ENCODE data around the gene DNAH6.

DNA sequence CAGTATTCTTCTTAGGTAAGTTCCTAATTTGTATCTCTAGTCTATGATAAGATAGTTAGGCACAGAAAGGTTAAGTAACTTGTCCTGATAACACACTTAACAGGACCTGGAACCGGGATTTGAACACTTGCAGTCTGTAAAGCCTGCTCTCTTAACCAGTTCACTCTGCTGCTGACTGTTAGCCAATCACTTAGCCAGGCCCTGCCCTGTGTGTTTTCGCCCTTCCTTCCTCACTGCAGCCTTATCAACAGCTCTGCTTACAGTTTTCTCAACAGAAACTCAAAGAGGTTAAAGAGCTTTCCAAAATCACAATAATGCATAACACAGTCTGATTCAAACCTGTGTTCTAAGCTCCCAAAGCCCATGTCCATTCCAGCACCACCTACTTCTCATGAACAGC is 212.9 kb downstream of the DNAH6 start:
- TF ChIP-seq, protein P1, sequence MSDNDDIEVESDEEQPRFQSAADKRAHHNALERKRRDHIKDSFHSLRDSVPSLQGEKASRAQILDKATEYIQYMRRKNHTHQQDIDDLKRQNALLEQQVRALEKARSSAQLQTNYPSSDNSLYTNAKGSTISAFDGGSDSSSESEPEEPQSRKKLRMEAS (CRISPR knock-in tag; IDR thresholded peaks at IDR 0.05) = no peak
- TF ChIP-seq NFYB (CRISPR knock-in tag; conservative IDR thresholded peaks at IDR 0.05; ENCODE audit: low read depth) (no peak), JUN (CRISPR knock-in tag; IDR thresholded peaks at IDR 0.05) (no peak), KAT7 (CRISPR knock-in tag; IDR thresholded peaks at IDR 0.05; ENCODE audit: borderline replicate concordance) (no peak), NR2C2 (CRISPR knock-in tag; IDR thresholded peaks at IDR 0.05) (no peak), ZNF263 (CRISPR knock-in tag; IDR thresholded peaks at IDR 0.05; ENCODE audit: low read depth) (no peak), TP53 (CRISPR knock-in tag; IDR thresholded peaks at IDR 0.05) (no peak), ZNF138 (CRISPR knock-in tag; conservative IDR thresholded peaks at IDR 0.05) (no peak), CREB1 (CRISPR knock-in tag; IDR thresholded peaks at IDR 0.05) (no peak), GABPB1 (CRISPR knock-in tag; IDR thresholded peaks at IDR 0.05) (no peak)
- TF ChIP-seq, protein P2, sequence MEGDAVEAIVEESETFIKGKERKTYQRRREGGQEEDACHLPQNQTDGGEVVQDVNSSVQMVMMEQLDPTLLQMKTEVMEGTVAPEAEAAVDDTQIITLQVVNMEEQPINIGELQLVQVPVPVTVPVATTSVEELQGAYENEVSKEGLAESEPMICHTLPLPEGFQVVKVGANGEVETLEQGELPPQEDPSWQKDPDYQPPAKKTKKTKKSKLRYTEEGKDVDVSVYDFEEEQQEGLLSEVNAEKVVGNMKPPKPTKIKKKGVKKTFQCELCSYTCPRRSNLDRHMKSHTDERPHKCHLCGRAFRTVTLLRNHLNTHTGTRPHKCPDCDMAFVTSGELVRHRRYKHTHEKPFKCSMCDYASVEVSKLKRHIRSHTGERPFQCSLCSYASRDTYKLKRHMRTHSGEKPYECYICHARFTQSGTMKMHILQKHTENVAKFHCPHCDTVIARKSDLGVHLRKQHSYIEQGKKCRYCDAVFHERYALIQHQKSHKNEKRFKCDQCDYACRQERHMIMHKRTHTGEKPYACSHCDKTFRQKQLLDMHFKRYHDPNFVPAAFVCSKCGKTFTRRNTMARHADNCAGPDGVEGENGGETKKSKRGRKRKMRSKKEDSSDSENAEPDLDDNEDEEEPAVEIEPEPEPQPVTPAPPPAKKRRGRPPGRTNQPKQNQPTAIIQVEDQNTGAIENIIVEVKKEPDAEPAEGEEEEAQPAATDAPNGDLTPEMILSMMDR (IDR thresholded peaks at IDR 0.05) = no peak
- TF ChIP-seq, protein P3, sequence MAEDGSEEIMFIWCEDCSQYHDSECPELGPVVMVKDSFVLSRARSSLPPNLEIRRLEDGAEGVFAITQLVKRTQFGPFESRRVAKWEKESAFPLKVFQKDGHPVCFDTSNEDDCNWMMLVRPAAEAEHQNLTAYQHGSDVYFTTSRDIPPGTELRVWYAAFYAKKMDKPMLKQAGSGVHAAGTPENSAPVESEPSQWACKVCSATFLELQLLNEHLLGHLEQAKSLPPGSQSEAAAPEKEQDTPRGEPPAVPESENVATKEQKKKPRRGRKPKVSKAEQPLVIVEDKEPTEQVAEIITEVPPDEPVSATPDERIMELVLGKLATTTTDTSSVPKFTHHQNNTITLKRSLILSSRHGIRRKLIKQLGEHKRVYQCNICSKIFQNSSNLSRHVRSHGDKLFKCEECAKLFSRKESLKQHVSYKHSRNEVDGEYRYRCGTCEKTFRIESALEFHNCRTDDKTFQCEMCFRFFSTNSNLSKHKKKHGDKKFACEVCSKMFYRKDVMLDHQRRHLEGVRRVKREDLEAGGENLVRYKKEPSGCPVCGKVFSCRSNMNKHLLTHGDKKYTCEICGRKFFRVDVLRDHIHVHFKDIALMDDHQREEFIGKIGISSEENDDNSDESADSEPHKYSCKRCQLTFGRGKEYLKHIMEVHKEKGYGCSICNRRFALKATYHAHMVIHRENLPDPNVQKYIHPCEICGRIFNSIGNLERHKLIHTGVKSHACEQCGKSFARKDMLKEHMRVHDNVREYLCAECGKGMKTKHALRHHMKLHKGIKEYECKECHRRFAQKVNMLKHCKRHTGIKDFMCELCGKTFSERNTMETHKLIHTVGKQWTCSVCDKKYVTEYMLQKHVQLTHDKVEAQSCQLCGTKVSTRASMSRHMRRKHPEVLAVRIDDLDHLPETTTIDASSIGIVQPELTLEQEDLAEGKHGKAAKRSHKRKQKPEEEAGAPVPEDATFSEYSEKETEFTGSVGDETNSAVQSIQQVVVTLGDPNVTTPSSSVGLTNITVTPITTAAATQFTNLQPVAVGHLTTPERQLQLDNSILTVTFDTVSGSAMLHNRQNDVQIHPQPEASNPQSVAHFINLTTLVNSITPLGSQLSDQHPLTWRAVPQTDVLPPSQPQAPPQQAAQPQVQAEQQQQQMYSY (CRISPR knock-in tag; IDR thresholded peaks at IDR 0.05) = no peak
- TF ChIP-seq, protein P4, sequence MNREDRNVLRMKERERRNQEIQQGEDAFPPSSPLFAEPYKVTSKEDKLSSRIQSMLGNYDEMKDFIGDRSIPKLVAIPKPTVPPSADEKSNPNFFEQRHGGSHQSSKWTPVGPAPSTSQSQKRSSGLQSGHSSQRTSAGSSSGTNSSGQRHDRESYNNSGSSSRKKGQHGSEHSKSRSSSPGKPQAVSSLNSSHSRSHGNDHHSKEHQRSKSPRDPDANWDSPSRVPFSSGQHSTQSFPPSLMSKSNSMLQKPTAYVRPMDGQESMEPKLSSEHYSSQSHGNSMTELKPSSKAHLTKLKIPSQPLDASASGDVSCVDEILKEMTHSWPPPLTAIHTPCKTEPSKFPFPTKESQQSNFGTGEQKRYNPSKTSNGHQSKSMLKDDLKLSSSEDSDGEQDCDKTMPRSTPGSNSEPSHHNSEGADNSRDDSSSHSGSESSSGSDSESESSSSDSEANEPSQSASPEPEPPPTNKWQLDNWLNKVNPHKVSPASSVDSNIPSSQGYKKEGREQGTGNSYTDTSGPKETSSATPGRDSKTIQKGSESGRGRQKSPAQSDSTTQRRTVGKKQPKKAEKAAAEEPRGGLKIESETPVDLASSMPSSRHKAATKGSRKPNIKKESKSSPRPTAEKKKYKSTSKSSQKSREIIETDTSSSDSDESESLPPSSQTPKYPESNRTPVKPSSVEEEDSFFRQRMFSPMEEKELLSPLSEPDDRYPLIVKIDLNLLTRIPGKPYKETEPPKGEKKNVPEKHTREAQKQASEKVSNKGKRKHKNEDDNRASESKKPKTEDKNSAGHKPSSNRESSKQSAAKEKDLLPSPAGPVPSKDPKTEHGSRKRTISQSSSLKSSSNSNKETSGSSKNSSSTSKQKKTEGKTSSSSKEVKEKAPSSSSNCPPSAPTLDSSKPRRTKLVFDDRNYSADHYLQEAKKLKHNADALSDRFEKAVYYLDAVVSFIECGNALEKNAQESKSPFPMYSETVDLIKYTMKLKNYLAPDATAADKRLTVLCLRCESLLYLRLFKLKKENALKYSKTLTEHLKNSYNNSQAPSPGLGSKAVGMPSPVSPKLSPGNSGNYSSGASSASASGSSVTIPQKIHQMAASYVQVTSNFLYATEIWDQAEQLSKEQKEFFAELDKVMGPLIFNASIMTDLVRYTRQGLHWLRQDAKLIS (CRISPR knock-in tag; IDR thresholded peaks at IDR 0.05; ENCODE audit: borderline replicate concordance) = no peak
- TF ChIP-seq, protein P5, sequence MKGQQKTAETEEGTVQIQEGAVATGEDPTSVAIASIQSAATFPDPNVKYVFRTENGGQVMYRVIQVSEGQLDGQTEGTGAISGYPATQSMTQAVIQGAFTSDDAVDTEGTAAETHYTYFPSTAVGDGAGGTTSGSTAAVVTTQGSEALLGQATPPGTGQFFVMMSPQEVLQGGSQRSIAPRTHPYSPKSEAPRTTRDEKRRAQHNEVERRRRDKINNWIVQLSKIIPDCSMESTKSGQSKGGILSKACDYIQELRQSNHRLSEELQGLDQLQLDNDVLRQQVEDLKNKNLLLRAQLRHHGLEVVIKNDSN (CRISPR knock-in tag; IDR thresholded peaks at IDR 0.05) = no peak

All from WTC11 (cell line).